Measurements from ENCODE around the gene GZMM. TPM values are rescaled to one million over a fixed set of nuclear protein-coding genes. Genes with fewer than 3 reads are reported as not detected.

Gene GZMM
- total and polyA plus RNA-seq, 2 of the 13 experiments (the other 11 are each of a cell fraction or from before 2014, with no cell fraction given): 0.07 TPM; not detected in 1

- TF ChIP-seq RBFOX2 (IDR thresholded peaks at IDR 0.05; ENCODE audit: low read depth, low read length): no peak
- TF ChIP-seq REL (CRISPR knock-in tag; conservative IDR thresholded peaks at IDR 0.05): no peak
- no peak for TF ChIP-seq ATF2 (CRISPR knock-in tag; IDR thresholded peaks at IDR 0.05)
- TF ChIP-seq ZNF280D (CRISPR knock-in tag; IDR thresholded peaks at IDR 0.05): peak; percentile 29; the same call in 1 of the 2 replicates
- TF ChIP-seq RFX1 (IDR thresholded peaks at IDR 0.05): no peak
- no peak; the same call in 1 of the 2 replicates for TF ChIP-seq FOSL2 (CRISPR knock-in tag; IDR thresholded peaks at IDR 0.05)
- TF ChIP-seq NR3C1 (CRISPR knock-in tag; IDR thresholded peaks at IDR 0.05): no peak
- TF ChIP-seq ZFP1 (CRISPR knock-in tag; IDR thresholded peaks at IDR 0.05): no peak
- no peak for TF ChIP-seq ZNF790 (CRISPR knock-in tag; IDR thresholded peaks at IDR 0.05; ENCODE audit: borderline replicate concordance)
- TF ChIP-seq ZFAT (CRISPR knock-in tag; conservative IDR thresholded peaks at IDR 0.05): no peak
- no peak for TF ChIP-seq HOXA9 (CRISPR knock-in tag; IDR thresholded peaks at IDR 0.05; ENCODE audit: borderline replicate concordance)
- TF ChIP-seq DDIT3 (CRISPR knock-in tag; IDR thresholded peaks at IDR 0.05): no peak
- TF ChIP-seq ETV6 (CRISPR knock-in tag; conservative IDR thresholded peaks at IDR 0.05): no peak
- peak; percentile 83; the same call in 1 of the 2 replicates for TF ChIP-seq EED (CRISPR knock-in tag; IDR thresholded peaks at IDR 0.05)
- TF ChIP-seq ZNF530 (CRISPR knock-in tag; IDR thresholded peaks at IDR 0.05; ENCODE audit: low read depth): no peak
- TF ChIP-seq SOX6 (IDR thresholded peaks at IDR 0.05): no peak
- 0 out of 2 replicates have a peak, but pooled peaks have one; percentile 26 for TF ChIP-seq SOX6 (CRISPR knock-in tag; IDR thresholded peaks at IDR 0.05)
- TF ChIP-seq ZNF451 (CRISPR knock-in tag; IDR thresholded peaks at IDR 0.05): no peak
- no peak for TF ChIP-seq THAP7 (CRISPR knock-in tag; IDR thresholded peaks at IDR 0.05)
- TF ChIP-seq ZNF337 (CRISPR knock-in tag; IDR thresholded peaks at IDR 0.05; ENCODE audit: borderline replicate concordance, low read depth): no peak
- no peak for TF ChIP-seq REST (IDR thresholded peaks at IDR 0.05; ENCODE audit: borderline replicate concordance in 1 of 2, low read depth in 1 of 2, low read length in 2 of 2)
Measured at GRCh38 chr19:530134-531008, 13.5 kb upstream of the GZMM start (continued).

Data from HepG2 (cell line).